ENCODE measurements around the gene ZDHHC4.

GRCh38 chr7:6575281-6576023 lies 1.8 kb upstream of the ZDHHC4 start:
- TF ChIP-seq EZH2 (IDR thresholded peaks at IDR 0.05; ENCODE audit: insufficient read depth, poor library complexity, severe bottlenecking) (no peak), EZH2phosphoT487 (IDR thresholded peaks at IDR 0.05; ENCODE audit: insufficient read depth, low read depth) (no peak)

All from GM23248 (cell line).